ENCODE measurements around the gene ATP7A. TPM values are rescaled to one million over a fixed set of nuclear protein-coding genes. Genes with fewer than 3 reads are reported as not detected.

Gene ATP7A
- total RNA-seq, 4 donors from 2014 or later, result 7.3 to 13.9 (median 7.8) TPM

DNA sequence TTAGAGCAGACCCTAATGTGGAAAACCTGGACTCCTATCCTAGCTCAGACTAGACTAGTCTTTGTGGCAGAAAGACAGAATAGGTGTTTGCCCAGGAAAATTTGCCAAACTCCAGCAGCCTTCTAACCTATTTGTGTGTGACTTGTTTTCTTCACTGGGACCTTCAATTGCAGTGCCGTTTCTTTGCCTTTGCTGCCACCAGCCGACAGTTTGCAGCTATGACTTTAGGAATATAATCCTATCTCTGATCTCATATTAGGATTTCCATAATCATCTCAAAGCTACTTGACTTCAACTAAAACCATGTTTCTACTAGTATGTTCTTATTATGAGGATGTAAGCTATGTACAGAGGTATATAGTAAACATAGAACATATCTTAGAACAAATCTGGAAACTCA lies 119.2 kb downstream of the ATP7A start:
- ATAC-seq (ENCODE audit: low FRiP score), result no peak

DNA sequence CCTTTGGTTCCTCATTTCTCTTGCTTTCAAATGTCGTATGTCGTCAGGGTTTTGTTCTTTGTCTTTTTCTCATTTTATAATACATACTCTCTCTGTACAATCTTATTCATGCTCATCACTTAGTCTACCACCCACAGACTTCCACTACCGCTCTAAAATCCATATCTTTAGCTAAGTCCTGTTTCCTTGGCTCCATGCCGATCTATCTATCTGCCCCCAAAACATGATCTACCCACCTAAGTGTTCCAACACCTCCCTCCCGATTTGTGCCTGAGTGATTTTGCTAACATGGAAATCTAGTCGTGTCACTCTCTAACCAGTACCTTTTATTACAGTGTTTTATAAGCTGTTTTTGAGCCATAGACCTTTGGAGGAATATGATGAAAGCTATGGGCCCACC lies 124.6 kb downstream of the ATP7A start:
- no peak for TF ChIP-seq CTCF (IDR thresholded peaks at IDR 0.05)
- no peak for ATAC-seq (ENCODE audit: low FRiP score)
- no peak for DNase-seq (ENCODE audit: low spot score)

More for the DNA sequence above, 119.2 kb downstream of the ATP7A start:
- DNase-seq (ENCODE audit: low spot score), result no peak
- TF ChIP-seq CTCF (IDR thresholded peaks at IDR 0.05), result no peak

DNA sequence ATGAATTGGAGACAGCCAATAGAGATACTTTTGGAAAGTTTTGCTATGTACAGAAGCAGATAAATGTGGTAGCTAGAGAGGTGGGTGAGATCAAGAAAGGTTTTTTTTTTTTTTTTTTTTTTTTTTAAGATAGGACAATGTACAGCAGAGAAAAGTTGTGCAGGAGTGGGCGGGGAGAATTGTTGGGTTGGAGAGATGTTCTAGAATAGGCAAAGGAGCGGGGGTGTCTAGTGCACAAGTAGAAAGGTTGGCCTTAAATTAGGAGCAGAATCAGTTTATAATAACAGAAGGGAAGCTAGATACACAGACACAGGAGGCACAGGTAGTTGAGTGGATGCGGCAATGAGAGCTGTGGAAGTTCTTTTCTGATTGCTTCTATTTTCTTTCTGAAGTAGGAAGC lies 127.4 kb downstream of the ATP7A start:
- no peak for DNase-seq (ENCODE audit: low spot score)
- no peak for TF ChIP-seq CTCF (IDR thresholded peaks at IDR 0.05)
- no peak for ATAC-seq (ENCODE audit: low FRiP score)

GRCh38 chrX:78042601-78043000 lies 132.1 kb downstream of the ATP7A start:
- TF ChIP-seq CTCF (IDR thresholded peaks at IDR 0.05), result no peak
- ATAC-seq (ENCODE audit: low FRiP score), result no peak
- DNase-seq (ENCODE audit: low spot score), result no peak

DNA sequence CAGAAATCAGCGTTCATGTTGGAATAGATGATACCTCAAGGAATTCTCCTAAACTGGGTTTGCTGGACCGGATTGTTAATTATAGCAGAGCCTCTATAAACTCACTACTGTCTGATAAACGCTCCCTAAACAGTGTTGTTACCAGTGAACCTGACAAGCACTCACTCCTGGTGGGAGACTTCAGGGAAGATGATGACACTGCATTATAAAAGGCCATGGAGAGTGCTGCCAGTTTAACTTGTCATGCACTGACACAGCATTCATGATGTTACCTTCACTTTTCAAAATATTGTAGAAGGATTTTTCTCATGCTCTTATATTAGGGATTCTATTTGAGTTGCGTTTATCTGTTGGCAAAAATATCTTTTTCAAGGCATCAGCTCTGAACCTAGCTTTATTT lies 135.9 kb downstream of the ATP7A start:
- no peak for TF ChIP-seq CTCF (IDR thresholded peaks at IDR 0.05)
- DNase-seq (ENCODE audit: low spot score) (no peak), ATAC-seq (ENCODE audit: low FRiP score) (no peak)

DNA sequence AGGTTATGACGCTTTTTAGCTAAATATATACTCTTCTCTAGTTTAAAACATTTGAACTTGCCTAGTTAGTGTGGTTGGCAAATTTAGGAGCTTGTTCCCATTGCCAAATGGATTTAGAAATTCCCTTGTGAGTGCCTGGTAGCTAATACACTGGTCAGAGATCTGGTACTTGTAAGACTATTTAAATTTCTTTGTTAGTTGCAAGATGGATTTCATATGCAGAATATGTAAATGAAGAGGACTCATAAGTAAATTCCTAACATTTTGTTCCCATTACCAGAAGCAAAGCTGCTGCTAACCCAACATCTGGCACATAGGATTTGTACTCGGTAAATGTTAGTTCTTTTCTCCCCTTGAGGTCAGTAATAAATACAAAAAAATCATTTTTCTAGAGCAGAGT lies 137.6 kb downstream of the ATP7A start:
- DNase-seq (ENCODE audit: low spot score), result no peak
- no peak for ATAC-seq (ENCODE audit: low FRiP score)
- no peak for TF ChIP-seq CTCF (IDR thresholded peaks at IDR 0.05)

GRCh38 chrX:78063687-78064086 lies 153.2 kb downstream of the ATP7A start:
- DNase-seq (ENCODE audit: low spot score) (no peak), ATAC-seq (ENCODE audit: low FRiP score) (no peak)
- TF ChIP-seq CTCF (IDR thresholded peaks at IDR 0.05), result no peak
